Activated naive CD4-positive, alpha-beta T cell treated with anti-CD3 and anti-CD28 coated beads, Interleukin-2, amount 10 ng/mL, durations not matched to agents 7 days and 5 days (primary cell): ENCODE data around the gene DNAAF8.
A peak's percentile ranks its signal among the peaks of the same experiment; 100 is the strongest.

ENCODE experiments used
- CTCF ChIA-PET: fragments of 350-600 bp; sonication (Branson Sonifier 250); formaldehyde crosslinking; loops from one replicate; lab custom pipeline; 2021; ENCODE audit warnings: antibody characterized with exemption; lab: Charles Lee
- DNase-seq: peaks from one replicate; pipeline ENCODE4 v3.0.0-alpha.2; 2020
- H3K27ac Mint-ChIP-seq: one replicate; pipeline ENCODE4 v1.8.0; 2021; ENCODE audit warnings: mild to moderate bottlenecking, moderate library complexity, mixed read lengths
- H3K27me3 Mint-ChIP-seq: one replicate; pipeline ENCODE4 v1.8.0; 2021; ENCODE audit warnings: mild to moderate bottlenecking, mixed read lengths
- H3K36me3 Mint-ChIP-seq: one replicate; pipeline ENCODE4 v1.8.0; 2021; ENCODE audit warnings: mixed read lengths
- H3K4me1 Mint-ChIP-seq: one replicate; pipeline ENCODE4 v1.8.0; 2021; ENCODE audit warnings: mixed read lengths
- H3K4me3 Mint-ChIP-seq: one replicate; pipeline ENCODE4 v1.8.0; 2021; ENCODE audit warnings: mild to moderate bottlenecking, moderate library complexity, mixed read lengths
- H3K9me3 Mint-ChIP-seq: one replicate; pipeline ENCODE4 v1.8.0; 2021; ENCODE audit warnings: mixed read lengths

The DNAAF8 gene

DNA sequence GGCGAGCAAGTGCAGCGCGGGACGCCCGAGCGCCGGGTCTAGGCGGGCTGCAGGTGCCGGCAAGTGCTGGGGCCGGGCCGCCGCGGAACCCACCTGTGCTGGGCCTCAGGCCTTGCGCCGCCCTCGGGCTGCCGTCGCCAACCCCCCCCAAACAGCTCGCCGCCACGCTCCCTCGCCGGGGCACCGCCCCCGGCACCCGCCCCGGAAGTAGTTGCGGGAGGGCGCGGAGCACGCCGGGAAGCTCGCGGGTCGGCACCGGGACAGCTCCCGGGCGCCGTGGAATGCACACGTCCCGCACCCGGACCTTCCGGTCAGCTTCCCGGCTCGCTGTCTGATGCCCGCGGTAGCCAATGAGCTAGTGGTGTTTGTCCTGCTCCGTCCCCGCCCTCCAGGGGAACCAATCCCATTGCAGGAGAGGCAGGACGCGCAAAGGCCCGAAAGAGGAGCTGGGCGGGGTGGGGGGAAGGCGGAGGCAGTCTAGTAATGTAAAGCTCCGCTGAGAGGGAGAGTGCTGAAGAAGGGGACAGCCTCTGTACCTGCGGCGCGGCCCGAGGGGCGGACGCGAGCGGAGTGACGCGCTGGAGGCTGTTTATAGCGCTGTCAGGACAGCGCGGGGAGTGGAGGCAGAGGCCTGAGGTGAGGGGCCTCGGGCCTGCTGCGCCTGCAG, at the start of gene DNAAF8, which contains the start of gene ANKS3:
Gene DNAAF8, plus strand, starts transcription at position 475 of the 667 bp plus-strand sequence. CDS start 1,978 bp downstream, outside the sequence.
Gene ANKS3, minus strand, starts transcription at position 209 of the 667 bp plus-strand sequence. CDS start 4,122 bp downstream, outside the sequence.
- Mint-ChIP-seq H3K36me3 (no peaks in the 10 kb centered on the region), H3K27me3 (no peaks in the 10 kb centered on the region), H3K4me3 (peak within 1 kb of the TSS; percentile 86), H3K27ac (peak within 1 kb of the TSS; percentile 94), H3K9me3 (no peaks in the 10 kb centered on the region), H3K4me1 (peaks cover 29% of the 10 kb centered on the region)
- DNase-seq = peak; percentile 88
- CTCF ChIA-PET = interaction anchor here (0.7 to 1.3 kb wide), 7 partner anchors 13 to 358 kb away, joined by 3 to 5 read pairs (median 4); no protein-coding TSS in a partner anchor

DNA sequence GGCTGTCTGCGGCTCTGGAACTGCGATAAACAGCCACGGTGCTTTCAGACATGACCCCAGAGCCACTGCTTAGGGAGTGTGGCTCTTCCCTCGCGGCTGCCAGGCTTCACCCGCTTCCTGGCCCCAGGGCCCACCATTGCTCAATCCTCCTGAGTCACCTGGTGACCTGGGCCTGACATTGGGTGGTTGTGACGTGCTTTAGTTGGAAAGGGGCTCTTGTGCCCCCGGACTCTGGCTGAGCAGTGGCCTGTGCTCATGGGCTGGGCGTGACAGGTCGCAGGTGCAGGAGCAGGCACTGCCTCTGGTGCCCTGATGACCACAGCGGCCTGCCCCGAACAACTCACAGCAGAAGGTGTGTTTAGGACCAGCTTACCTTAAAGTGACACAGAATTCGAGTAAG, 49.6 kb upstream of the DNAAF8 start:
- DNase-seq = no peak
- Mint-ChIP-seq H3K9me3 (no peaks in the 10 kb centered on the region), H3K27me3 (no peaks in the 10 kb centered on the region), H3K4me3 (no peak overlapping the region), H3K4me1 (peaks cover 5% of the 10 kb centered on the region), H3K36me3 (peaks cover 18% of the 10 kb centered on the region), H3K27ac (no peak overlapping the region)
- CTCF ChIA-PET = no interaction called here

DNA sequence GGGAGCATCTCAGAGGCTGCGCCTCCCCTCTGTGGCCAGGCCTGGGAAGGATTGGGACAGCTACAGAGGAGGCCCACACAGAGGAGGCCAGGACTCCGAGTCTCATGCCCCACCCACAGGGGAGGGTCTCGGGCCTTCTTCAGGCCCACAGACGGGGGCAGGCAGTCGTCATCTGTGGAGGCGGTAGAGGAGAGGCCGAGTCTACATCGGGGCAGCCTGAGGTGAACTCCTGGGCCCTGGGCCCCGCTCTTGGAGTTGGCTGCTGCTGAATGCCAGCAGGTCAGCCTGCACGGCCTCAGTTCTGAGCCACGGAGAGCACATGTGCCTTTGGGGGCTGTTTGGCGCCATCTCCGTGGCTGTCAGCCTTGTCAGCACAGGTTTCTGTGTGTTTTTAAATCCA, 49.0 kb upstream of the DNAAF8 start:
- Mint-ChIP-seq H3K36me3 (peaks cover 19% of the 10 kb centered on the region), H3K9me3 (no peaks in the 10 kb centered on the region), H3K27me3 (no peaks in the 10 kb centered on the region), H3K4me3 (no peak overlapping the region), H3K27ac (no peak overlapping the region), H3K4me1 (peaks cover 5% of the 10 kb centered on the region)
- CTCF ChIA-PET = no interaction called here
- DNase-seq = no peak

DNA sequence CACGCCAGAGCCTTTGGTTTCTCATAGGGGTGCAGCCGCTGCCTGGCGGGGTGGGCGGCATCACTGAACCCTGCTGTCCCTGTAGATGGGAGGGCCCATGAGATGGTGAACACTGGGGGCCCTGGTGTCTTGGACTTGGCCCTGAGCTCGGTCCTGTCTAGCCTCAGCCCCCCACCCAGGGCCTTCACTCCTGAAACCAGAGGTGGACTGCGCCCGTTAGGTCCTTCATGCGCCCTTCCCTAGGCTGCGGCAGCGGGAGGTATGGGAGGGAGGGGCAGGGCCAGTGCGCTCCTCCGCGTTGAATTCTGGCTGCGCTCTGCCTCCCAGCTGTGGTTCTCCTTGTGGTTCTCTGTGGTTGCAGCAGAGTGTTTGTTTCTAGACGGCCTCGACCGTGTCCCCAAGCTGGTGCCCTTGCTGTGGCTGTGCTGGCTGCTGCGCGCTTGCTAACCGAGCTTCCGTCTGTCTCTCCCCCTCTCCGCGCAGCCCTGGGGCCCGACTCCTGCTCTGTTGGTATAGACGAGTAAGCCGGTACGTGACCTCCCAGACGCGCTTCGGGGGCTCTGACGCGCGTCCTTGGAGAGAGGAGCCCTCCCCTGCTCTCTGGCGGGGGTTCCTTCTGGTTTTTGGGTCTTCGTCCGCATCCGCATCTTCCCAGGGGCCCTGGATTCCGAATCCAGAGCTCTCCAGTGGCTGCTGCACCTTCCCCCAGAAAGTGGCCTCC, 48.4 kb upstream of the DNAAF8 start:
- Mint-ChIP-seq H3K4me3 (no peak overlapping the region), H3K36me3 (peaks cover 16% of the 10 kb centered on the region), H3K9me3 (no peaks in the 10 kb centered on the region), H3K27ac (no peak overlapping the region), H3K4me1 (peaks cover 3% of the 10 kb centered on the region), H3K27me3 (no peaks in the 10 kb centered on the region)
- DNase-seq = no peak
- CTCF ChIA-PET = no interaction called here

DNA sequence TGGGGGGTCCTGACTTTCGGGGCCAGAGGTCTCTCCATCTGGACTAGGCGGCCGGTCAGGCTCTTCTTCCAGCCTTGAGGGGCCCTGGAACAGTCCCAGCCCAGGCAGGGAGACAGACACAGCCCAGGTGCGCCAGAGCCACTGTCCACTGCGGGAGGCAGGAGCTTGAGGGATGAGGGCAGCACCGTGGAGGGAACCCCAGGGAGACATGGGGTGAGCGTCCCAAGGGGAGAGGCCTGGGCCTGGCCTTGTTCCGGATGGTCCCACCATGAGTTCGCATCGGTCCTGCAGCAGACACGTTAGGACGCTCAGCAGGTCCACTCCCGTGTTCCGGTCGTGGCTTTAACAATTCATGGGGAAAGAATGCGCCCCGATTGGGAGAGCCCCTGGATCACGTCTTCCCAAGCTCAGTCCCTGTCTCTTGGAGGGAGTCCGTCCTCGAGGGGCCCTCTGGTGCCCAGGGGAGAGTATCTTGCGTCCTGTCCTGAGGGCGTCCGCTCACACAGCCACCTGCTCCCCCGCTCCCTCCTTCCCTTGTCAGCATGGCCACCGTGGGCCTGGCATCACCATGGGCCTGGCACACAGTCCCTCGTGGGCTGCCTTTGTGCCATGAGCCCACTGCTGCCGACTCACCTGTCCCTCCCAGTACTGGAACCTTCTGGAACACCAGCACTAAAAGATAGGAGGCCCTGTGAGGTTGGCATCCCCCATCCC, 47.7 kb upstream of the DNAAF8 start:
- Mint-ChIP-seq H3K9me3 (no peaks in the 10 kb centered on the region), H3K27me3 (no peaks in the 10 kb centered on the region), H3K4me1 (peaks cover 1% of the 10 kb centered on the region), H3K36me3 (peaks cover 15% of the 10 kb centered on the region), H3K27ac (no peak overlapping the region), H3K4me3 (no peak overlapping the region)
- CTCF ChIA-PET = no interaction called here
- no peak for DNase-seq

DNA sequence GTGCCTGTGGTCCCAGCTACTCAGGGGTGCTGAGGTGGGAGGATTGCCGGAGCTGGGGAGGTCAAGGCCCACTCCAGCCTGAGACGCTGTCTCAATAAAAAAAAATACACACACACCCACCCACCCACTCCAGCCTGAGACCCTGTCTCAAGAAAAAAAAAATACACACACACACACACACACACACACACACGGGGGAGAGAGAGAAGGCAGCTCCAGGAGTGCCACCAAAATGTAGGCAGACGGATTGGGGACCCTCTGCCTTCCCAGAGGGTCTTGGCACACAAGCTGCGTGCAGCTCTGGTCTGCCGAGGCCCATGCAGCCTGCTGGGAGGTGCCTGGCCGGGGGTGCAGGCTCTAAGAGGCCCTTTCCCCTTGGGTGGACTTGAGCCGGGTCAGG, 46.9 kb upstream of the DNAAF8 start:
- Mint-ChIP-seq H3K27ac (no peak overlapping the region), H3K36me3 (peaks cover 13% of the 10 kb centered on the region), H3K4me3 (no peak overlapping the region), H3K9me3 (no peaks in the 10 kb centered on the region), H3K4me1 (peaks cover 2% of the 10 kb centered on the region), H3K27me3 (no peaks in the 10 kb centered on the region)
- DNase-seq = no peak
- CTCF ChIA-PET = no interaction called here

DNA sequence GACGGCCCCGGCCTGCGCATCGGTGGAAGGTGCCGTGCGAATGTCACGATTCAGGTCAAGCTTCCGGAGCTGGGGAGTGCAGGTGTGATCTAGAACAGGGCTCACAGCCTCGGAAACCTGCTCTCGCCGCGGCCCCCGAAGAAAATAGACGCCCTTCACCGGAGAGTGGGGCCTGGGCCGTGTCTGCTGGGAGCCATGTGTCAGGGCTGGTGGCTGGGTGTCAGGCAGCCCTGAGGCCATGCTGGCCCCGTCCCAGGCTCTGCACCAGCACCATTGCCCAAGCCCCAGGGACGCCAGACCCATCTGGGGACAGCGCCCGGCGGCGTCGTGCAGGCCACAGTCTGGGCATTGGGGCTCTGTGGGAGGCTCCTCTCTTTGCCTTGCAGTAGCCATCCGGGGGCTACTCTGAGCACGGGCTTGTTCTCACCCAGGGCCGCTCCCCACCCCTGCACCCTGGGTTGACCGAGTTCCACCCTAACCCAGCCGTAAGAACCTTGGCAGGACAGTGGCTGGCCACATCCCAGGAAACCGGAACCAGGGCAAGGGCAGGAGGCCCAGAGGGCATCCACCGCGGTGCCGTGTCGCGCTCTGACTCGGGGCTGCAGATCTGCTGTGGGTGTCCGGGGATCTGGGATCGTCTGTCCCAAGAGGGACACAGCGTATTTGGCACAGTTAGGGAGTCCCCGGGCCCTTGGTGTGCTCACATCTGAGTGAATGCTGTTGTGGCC, 46.2 kb upstream of the DNAAF8 start:
- Mint-ChIP-seq H3K4me1 (peaks cover 7% of the 10 kb centered on the region), H3K4me3 (no peak overlapping the region), H3K27me3 (no peaks in the 10 kb centered on the region), H3K9me3 (no peaks in the 10 kb centered on the region), H3K27ac (no peak overlapping the region), H3K36me3 (peaks cover 13% of the 10 kb centered on the region)
- DNase-seq = no peak
- CTCF ChIA-PET = no interaction called here

DNA sequence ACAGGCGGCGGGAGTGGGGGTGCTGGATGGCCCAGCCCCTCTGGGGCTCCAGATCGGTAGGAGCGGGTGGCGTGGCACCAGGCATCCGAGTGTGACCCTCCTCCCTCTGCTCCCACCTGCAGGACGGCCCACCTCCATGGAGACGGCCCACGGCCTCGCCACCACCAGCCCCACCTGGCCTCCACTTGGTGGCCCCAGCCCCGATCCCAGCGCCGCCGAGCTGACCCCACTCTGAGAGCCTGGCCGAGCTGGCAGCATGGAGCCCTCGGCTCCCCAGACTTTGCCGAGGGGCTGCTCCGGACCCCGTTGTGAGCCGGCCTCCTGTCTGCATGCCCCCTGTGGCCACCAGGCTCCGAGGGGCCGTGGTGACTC, 45.7 kb upstream of the DNAAF8 start:
- Mint-ChIP-seq H3K27ac (no peak overlapping the region), H3K4me3 (no peak overlapping the region), H3K36me3 (peaks cover 13% of the 10 kb centered on the region), H3K9me3 (no peaks in the 10 kb centered on the region), H3K27me3 (no peaks in the 10 kb centered on the region), H3K4me1 (peaks cover 9% of the 10 kb centered on the region)
- DNase-seq = no peak
- CTCF ChIA-PET = no interaction called here

DNA sequence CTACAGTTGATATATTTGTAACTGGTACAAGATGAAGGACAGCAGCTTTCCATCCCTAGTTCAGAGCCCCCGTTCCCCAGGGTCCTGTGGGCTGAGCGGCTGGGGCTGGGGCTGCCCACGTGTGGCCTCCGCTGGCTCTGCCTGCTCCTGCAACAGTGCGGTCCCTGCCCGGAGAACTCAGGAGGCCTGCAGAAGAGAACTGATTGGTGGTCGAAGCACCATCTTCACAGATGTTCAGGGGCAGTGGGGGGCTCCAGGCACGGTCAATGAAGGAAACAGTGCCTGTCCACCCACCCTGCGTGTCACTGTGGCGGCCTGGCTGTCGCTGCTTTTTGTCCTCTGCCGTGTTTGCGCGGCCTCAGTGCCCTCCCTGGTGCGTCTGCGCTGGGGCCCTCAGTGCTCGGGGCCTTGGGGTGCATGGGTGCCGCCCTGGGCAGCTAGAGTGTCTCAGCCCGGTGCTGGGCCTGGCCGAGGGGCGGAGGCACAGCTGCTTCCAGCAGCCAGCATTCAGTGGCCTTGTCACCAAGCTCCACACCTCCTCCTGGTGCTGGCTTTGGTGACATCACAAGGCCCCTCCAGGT, 45.2 kb upstream of the DNAAF8 start:
- Mint-ChIP-seq H3K36me3 (peaks cover 13% of the 10 kb centered on the region), H3K27ac (no peak overlapping the region), H3K9me3 (no peaks in the 10 kb centered on the region), H3K4me1 (peaks cover 9% of the 10 kb centered on the region), H3K4me3 (no peak overlapping the region), H3K27me3 (no peaks in the 10 kb centered on the region)
- no peak for DNase-seq
- CTCF ChIA-PET = no interaction called here

DNA sequence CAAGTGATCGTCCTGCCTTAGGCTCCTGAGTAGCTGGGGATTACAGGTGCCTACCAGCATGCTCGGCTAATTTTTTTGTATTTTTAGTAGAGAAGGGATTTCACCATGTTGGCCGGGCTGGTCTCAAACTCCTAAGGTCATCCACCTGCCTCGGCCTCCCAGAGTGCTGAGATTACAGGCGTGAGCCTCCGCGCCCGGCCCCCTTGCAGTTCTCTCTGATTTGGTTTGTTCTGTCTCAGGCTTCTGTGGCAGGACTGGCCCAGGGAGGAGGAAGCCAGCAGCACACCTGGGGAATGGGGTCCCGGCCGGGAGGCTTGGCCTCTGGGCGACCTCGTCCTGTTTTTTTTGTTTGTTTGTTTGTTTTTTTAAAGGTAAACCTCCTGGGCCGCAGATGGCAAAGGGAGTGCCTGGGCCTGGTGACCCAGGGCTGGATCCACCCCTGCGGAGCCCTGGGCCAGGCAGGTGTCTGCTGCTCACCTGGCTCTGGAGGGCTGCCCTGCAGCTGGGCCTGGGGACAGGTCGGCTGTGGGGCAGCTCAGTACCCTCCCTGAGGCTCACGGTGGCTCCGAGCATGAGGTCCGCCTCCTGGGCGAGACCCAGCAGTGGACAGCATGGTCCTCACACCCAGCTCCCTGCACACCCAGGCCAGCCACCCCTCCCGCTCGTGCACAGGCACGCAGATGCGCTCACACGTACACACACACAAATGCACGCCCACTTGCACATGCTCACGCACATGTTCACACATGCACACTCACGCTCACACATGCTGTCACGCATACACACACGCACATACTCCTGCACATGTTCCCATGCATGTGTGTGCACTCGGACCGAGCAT, 44.3 kb upstream of the DNAAF8 start:
- no peaks in the 10 kb centered on the region for H3K9me3 Mint-ChIP-seq
- CTCF ChIA-PET = interaction anchor here (1.4 kb wide), 1 partner anchor 40 kb away, joined by 4 read pairs; no protein-coding TSS in a partner anchor
- no peak overlapping the region for H3K27ac Mint-ChIP-seq
- peaks cover 10% of the 10 kb centered on the region for H3K36me3 Mint-ChIP-seq
- H3K27me3 Mint-ChIP-seq = no peaks in the 10 kb centered on the region
- H3K4me1 Mint-ChIP-seq = peaks cover 10% of the 10 kb centered on the region
- H3K4me3 Mint-ChIP-seq = no peak overlapping the region
- no peak for DNase-seq

DNA sequence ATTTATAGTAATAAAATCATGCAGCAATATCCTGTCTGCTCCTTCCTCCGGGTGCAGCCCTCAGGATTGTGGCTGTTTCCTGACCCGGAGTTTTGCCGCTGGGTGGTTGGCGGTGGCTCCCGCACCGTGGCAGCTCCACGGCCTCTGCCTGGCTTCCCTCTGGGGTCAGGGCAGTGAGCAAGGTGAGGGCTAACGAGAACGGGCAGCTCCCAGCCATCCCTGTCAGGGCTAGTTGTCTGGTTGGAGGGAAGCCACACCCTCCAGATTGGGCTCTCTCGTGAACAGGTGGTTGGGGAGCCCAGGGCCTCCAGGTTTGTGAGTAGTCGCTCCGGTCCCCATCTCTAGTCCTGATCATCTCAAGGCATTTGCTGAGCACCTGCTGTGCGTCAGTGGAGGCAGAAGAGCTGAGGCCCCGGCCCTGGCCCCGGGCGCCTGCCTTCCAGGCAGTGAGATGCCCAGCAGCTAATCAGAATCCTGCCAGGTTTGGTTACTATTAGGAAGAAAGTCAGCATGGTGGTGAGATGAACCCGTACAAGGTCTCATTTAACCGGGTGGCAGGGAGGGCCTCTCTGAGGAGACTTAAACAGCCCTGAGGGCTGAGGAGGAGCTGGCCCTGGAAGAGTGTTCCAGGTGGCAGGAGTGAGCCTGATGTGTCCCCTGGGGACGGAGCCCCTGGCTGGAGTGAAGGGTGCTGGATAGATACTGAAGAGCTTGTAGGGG, 43.2 kb upstream of the DNAAF8 start:
- peaks cover 11% of the 10 kb centered on the region for H3K36me3 Mint-ChIP-seq

DNA sequence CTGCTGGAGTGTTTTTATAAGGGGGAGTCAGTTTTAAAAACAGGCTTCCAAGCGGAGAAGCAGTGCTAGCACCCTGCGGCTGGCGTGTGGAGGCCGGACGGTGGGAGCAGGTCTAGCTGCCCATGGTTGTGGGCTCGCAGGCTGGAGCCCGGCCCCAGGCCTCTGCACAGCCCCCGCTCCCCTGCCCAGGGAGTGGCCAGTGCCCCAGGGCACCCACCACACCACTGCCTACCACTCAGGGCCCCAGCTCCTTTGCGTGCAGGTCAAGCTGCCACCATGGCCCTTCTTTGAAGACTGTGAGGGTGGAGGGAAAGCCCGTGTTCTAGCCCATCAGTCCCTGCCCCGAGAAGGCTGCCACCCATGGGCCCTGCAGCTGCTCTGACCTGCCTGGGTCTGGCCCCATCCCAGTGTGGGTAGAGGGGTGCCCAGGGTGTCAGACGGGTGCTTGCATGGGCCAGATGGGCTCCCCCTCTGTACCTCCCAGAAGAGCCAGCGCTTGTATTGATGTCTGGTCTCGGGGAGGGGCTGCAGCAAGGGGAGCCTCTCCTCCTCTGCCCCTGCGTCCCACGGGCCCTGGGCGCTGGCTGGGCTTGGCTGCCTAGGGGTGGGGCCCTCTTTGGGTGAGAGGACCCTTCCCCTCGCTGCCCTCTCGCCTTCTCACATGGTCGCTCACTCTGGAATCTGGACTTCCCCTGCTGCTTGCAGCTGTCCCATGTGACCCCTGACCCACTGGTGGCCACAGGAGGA, 42.5 kb upstream of the DNAAF8 start:
- peak; percentile 22 for DNase-seq
- Mint-ChIP-seq H3K4me3 (peak overlapping the region; percentile 18), H3K27me3 (no peaks in the 10 kb centered on the region), H3K27ac (no peak overlapping the region), H3K36me3 (peaks cover 10% of the 10 kb centered on the region), H3K9me3 (no peaks in the 10 kb centered on the region), H3K4me1 (peaks cover 16% of the 10 kb centered on the region)
- CTCF ChIA-PET = interaction anchor here (0.7 to 2.7 kb wide), 3 partner anchors 9 to 41 kb away, joined by 4 to 9 read pairs (median 5); no protein-coding TSS in a partner anchor

More for the DNA sequence above, 43.2 kb upstream of the DNAAF8 start:
- Mint-ChIP-seq H3K9me3 (no peaks in the 10 kb centered on the region), H3K27ac (no peak overlapping the region), H3K4me3 (peak overlapping the region; percentile 7), H3K4me1 (peaks cover 16% of the 10 kb centered on the region), H3K27me3 (no peaks in the 10 kb centered on the region)
- CTCF ChIA-PET = interaction anchor here (1.4 to 2.7 kb wide), 2 partner anchors 8 to 41 kb away, joined by 4 to 9 read pairs; no protein-coding TSS in a partner anchor
- DNase-seq = peak; percentile 18
